ENCODE data around the gene DIAPH2. TPM values are rescaled to one million over a fixed set of nuclear protein-coding genes. Genes with fewer than 3 reads are reported as not detected.

DIAPH2 gene
- total RNA-seq, 1 experiment from 2014 or later = 15.9 TPM

DNA sequence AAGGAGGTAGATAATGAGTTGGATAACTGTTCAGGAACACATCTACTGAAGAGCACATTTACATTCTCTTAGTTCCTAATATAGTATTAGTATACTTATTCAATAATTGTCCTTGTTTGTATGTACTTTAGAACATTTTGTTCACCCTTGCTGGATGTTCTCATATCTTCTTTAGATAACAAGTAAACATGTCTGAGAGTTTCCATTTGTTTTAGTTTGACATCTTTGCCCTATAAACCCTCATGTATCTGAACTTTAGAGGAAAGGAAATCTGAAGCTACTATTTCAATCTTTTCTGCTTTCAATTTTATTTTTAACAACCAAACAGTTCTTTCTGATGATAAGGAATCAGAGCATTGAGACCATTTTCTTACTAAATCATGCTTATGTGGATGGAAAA is 717.7 kb downstream of the DIAPH2 start:
- Mint-ChIP-seq H3K9me3 (no peaks in the 10 kb centered on the region), H3K4me3 (no peak overlapping the region), H3K36me3 (peaks cover 1% of the 10 kb centered on the region), H3K27ac (no peak overlapping the region), H3K4me1 (peaks cover 28% of the 10 kb centered on the region), H3K27me3 (ENCODE audit: low read depth) (no peaks in the 10 kb centered on the region; the same call in 1 of the 2 replicates)
- POLR2A ChIA-PET = no interaction called here
- no peak for DNase-seq (ENCODE audit: low spot score)
- ATAC-seq = no peak
- CTCF ChIA-PET = no interaction called here
- TF ChIP-seq, protein P1, sequence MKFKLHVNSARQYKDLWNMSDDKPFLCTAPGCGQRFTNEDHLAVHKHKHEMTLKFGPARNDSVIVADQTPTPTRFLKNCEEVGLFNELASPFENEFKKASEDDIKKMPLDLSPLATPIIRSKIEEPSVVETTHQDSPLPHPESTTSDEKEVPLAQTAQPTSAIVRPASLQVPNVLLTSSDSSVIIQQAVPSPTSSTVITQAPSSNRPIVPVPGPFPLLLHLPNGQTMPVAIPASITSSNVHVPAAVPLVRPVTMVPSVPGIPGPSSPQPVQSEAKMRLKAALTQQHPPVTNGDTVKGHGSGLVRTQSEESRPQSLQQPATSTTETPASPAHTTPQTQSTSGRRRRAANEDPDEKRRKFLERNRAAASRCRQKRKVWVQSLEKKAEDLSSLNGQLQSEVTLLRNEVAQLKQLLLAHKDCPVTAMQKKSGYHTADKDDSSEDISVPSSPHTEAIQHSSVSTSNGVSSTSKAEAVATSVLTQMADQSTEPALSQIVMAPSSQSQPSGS (CRISPR knock-in tag; IDR thresholded peaks at IDR 0.05; ENCODE audit: borderline replicate concordance, low read depth) = no peak
- TF ChIP-seq SP1 (CRISPR knock-in tag; conservative IDR thresholded peaks at IDR 0.05) = no peak
- no peak for TF ChIP-seq ELF4 (CRISPR knock-in tag; IDR thresholded peaks at IDR 0.05; ENCODE audit: low read depth)
- no peak for TF ChIP-seq ZNF263 (CRISPR knock-in tag; IDR thresholded peaks at IDR 0.05; ENCODE audit: low read depth)
- TF ChIP-seq, protein P2, sequence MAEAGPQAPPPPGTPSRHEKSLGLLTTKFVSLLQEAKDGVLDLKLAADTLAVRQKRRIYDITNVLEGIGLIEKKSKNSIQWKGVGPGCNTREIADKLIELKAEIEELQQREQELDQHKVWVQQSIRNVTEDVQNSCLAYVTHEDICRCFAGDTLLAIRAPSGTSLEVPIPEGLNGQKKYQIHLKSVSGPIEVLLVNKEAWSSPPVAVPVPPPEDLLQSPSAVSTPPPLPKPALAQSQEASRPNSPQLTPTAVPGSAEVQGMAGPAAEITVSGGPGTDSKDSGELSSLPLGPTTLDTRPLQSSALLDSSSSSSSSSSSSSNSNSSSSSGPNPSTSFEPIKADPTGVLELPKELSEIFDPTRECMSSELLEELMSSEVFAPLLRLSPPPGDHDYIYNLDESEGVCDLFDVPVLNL (CRISPR knock-in tag; IDR thresholded peaks at IDR 0.05; ENCODE audit: borderline replicate concordance, low read depth) = no peak
- TF ChIP-seq PRRX2 (CRISPR knock-in tag; IDR thresholded peaks at IDR 0.05) = no peak
- no peak for TF ChIP-seq GABPB1 (CRISPR knock-in tag; IDR thresholded peaks at IDR 0.05)
- TF ChIP-seq NFE2L1 (CRISPR knock-in tag; IDR thresholded peaks at IDR 0.05) = no peak
- TF ChIP-seq, protein P3, sequence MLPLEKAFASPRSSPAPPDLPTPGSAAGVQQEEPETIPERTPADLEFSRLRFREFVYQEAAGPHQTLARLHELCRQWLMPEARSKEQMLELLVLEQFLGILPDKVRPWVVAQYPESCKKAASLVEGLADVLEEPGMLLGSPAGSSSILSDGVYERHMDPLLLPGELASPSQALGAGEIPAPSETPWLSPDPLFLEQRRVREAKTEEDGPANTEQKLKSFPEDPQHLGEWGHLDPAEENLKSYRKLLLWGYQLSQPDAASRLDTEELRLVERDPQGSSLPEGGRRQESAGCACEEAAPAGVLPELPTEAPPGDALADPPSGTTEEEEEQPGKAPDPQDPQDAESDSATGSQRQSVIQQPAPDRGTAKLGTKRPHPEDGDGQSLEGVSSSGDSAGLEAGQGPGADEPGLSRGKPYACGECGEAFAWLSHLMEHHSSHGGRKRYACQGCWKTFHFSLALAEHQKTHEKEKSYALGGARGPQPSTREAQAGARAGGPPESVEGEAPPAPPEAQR (CRISPR knock-in tag; IDR thresholded peaks at IDR 0.05) = no peak
- no peak for TF ChIP-seq EMX1 (CRISPR knock-in tag; IDR thresholded peaks at IDR 0.05)
- no peak for TF ChIP-seq CREB1 (CRISPR knock-in tag; IDR thresholded peaks at IDR 0.05)

DNA sequence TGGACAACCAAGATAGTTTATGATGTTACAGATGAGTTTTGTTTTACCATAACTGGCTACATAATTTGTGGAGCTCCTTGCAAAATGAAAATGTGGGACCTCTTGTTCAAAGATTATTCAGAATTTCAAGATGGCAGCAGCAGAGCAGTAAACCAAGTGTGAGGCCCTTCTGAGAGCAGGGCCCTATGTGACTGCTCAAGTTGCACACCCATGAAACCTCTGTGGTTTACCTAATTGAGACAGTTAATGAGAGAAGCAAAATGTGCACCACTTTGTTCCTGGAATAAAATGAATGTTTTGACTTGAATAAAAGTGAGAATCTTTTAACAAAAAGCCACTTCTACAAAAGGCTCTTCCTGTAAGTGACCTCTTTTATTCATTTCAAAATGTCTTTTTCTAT is 718.3 kb downstream of the DIAPH2 start:
- peaks cover 6% of the 10 kb centered on the region for H3K36me3 Mint-ChIP-seq
- no peak for ATAC-seq

More for the DNA sequence above, 718.3 kb downstream of the DIAPH2 start:
- ChIA-PET CTCF (no interaction called here), POLR2A (no interaction called here)
- no peaks in the 10 kb centered on the region for H3K9me3 Mint-ChIP-seq
- no peaks in the 10 kb centered on the region; the same call in 1 of the 2 replicates for H3K27me3 Mint-ChIP-seq (ENCODE audit: low read depth)
- H3K4me1 Mint-ChIP-seq = peaks cover 23% of the 10 kb centered on the region
- TF ChIP-seq, protein P4, sequence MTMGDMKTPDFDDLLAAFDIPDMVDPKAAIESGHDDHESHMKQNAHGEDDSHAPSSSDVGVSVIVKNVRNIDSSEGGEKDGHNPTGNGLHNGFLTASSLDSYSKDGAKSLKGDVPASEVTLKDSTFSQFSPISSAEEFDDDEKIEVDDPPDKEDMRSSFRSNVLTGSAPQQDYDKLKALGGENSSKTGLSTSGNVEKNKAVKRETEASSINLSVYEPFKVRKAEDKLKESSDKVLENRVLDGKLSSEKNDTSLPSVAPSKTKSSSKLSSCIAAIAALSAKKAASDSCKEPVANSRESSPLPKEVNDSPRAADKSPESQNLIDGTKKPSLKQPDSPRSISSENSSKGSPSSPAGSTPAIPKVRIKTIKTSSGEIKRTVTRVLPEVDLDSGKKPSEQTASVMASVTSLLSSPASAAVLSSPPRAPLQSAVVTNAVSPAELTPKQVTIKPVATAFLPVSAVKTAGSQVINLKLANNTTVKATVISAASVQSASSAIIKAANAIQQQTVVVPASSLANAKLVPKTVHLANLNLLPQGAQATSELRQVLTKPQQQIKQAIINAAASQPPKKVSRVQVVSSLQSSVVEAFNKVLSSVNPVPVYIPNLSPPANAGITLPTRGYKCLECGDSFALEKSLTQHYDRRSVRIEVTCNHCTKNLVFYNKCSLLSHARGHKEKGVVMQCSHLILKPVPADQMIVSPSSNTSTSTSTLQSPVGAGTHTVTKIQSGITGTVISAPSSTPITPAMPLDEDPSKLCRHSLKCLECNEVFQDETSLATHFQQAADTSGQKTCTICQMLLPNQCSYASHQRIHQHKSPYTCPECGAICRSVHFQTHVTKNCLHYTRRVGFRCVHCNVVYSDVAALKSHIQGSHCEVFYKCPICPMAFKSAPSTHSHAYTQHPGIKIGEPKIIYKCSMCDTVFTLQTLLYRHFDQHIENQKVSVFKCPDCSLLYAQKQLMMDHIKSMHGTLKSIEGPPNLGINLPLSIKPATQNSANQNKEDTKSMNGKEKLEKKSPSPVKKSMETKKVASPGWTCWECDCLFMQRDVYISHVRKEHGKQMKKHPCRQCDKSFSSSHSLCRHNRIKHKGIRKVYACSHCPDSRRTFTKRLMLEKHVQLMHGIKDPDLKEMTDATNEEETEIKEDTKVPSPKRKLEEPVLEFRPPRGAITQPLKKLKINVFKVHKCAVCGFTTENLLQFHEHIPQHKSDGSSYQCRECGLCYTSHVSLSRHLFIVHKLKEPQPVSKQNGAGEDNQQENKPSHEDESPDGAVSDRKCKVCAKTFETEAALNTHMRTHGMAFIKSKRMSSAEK (CRISPR knock-in tag; IDR thresholded peaks at IDR 0.05; ENCODE audit: borderline replicate concordance) = no peak
- TF ChIP-seq, protein P5, sequence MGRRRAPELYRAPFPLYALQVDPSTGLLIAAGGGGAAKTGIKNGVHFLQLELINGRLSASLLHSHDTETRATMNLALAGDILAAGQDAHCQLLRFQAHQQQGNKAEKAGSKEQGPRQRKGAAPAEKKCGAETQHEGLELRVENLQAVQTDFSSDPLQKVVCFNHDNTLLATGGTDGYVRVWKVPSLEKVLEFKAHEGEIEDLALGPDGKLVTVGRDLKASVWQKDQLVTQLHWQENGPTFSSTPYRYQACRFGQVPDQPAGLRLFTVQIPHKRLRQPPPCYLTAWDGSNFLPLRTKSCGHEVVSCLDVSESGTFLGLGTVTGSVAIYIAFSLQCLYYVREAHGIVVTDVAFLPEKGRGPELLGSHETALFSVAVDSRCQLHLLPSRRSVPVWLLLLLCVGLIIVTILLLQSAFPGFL (CRISPR knock-in tag; IDR thresholded peaks at IDR 0.05; ENCODE audit: borderline replicate concordance) = no peak
- TF ChIP-seq, protein P2 (CRISPR knock-in tag; IDR thresholded peaks at IDR 0.05; ENCODE audit: borderline replicate concordance, low read depth) = no peak
- TF ChIP-seq ZNF423 (CRISPR knock-in tag; IDR thresholded peaks at IDR 0.05) = no peak
- TF ChIP-seq, protein P6, sequence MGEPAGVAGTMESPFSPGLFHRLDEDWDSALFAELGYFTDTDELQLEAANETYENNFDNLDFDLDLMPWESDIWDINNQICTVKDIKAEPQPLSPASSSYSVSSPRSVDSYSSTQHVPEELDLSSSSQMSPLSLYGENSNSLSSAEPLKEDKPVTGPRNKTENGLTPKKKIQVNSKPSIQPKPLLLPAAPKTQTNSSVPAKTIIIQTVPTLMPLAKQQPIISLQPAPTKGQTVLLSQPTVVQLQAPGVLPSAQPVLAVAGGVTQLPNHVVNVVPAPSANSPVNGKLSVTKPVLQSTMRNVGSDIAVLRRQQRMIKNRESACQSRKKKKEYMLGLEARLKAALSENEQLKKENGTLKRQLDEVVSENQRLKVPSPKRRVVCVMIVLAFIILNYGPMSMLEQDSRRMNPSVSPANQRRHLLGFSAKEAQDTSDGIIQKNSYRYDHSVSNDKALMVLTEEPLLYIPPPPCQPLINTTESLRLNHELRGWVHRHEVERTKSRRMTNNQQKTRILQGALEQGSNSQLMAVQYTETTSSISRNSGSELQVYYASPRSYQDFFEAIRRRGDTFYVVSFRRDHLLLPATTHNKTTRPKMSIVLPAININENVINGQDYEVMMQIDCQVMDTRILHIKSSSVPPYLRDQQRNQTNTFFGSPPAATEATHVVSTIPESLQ (CRISPR knock-in tag; IDR thresholded peaks at IDR 0.05) = no peak
- TF ChIP-seq, protein P7, sequence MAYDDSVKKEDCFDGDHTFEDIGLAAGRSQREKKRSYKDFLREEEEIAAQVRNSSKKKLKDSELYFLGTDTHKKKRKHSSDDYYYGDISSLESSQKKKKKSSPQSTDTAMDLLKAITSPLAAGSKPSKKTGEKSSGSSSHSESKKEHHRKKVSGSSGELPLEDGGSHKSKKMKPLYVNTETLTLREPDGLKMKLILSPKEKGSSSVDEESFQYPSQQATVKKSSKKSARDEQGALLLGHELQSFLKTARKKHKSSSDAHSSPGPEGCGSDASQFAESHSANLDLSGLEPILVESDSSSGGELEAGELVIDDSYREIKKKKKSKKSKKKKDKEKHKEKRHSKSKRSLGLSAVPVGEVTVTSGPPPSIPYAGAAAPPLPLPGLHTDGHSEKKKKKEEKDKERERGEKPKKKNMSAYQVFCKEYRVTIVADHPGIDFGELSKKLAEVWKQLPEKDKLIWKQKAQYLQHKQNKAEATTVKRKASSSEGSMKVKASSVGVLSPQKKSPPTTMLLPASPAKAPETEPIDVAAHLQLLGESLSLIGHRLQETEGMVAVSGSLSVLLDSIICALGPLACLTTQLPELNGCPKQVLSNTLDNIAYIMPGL (CRISPR knock-in tag; IDR thresholded peaks at IDR 0.05) = no peak
- TF ChIP-seq, protein P8, sequence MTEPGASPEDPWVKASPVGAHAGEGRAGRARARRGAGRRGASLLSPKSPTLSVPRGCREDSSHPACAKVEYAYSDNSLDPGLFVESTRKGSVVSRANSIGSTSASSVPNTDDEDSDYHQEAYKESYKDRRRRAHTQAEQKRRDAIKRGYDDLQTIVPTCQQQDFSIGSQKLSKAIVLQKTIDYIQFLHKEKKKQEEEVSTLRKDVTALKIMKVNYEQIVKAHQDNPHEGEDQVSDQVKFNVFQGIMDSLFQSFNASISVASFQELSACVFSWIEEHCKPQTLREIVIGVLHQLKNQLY (CRISPR knock-in tag; IDR thresholded peaks at IDR 0.05) = no peak
- DNase-seq (ENCODE audit: low spot score) = no peak
- H3K4me3 Mint-ChIP-seq = no peak overlapping the region
- no peak overlapping the region for H3K27ac Mint-ChIP-seq
